ENCODE results near the gene CKLF. TPM values are rescaled to one million over a fixed set of nuclear protein-coding genes. Genes with fewer than 3 reads are reported as not detected.
"Not testable (repeated sequence)": the region's sequence is repeated elsewhere in the genome, so short reads cannot be mapped to it uniquely, and the experiment has no call there.

The CKLF gene
- total and polyA plus RNA-seq, 9 donors: 21.9 to 46.6 (median 31.2) TPM

DNA sequence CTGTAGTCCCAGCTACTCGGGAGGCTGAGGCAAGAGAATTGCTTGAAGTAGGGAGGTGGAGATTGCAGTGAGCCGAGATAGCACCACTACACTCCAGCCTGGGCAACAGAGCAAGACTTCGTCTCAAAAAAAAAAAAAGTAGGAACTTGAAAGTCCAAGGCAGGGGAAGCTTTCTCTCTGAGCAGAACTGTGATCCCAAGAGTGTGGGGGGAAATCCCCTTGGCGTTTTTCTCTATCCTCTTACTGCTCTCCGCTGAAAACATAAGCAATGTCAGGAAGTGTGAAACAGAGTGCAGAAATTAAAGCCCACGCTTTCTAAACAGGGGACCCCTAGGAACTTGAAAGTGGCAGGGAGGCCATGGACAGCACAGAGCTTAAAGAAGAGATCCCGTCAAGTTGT lies 42.4 kb downstream of the CKLF start:
- 67% methylated on average over 2 of the region's 7 CpGs for WGBS (ENCODE audit: insufficient coverage)
- Histone ChIP-seq H3K4me1 (ENCODE audit: control insufficient read depth, insufficient read depth, low read length) (no peaks in the 10 kb centered on the region), H3K9me3 (replicated peaks; ENCODE audit: control insufficient read depth, low read depth, low read length) (no peaks in the 10 kb centered on the region), H3K4me3 (ENCODE audit: low read length) (no peak overlapping the region), H3K27me3 (ENCODE audit: control insufficient read depth, insufficient read depth, low read length) (no peaks in the 10 kb centered on the region), H3K36me3 (ENCODE audit: control insufficient read depth, insufficient read depth, low read length) (no peaks in the 10 kb centered on the region), H3K27ac (ENCODE audit: low read length) (no peak overlapping the region)
- no peak for DNase-seq

DNA sequence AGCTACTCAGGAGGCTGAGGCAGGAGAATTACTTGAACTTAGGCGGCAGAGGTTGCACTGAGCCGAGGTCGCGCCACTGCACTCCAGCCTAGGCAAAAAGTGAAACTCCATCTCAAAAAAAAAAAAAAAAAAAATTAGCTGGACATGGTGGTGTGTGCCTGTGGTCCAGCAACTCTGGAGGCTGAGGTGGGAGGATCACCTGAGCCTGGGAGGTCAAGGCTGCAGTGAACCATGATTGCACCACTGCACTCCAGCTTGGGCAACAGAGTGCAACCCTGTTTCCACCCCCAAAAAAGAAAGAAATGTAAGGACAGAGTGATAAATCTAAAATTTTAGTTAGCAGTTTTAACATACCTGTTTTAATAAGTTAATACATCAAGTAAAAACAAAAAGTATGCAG lies 44.2 kb downstream of the CKLF start:
- not testable (repeated sequence) for H3K27me3 ChIP-seq (ENCODE audit: control insufficient read depth, insufficient read depth, low read length); DNase-seq; H3K4me3 ChIP-seq (ENCODE audit: low read length); H3K27ac ChIP-seq (ENCODE audit: low read length); H3K36me3 ChIP-seq (ENCODE audit: control insufficient read depth, insufficient read depth, low read length); H3K9me3 ChIP-seq (replicated peaks; ENCODE audit: control insufficient read depth, low read depth, low read length); H3K4me1 ChIP-seq (ENCODE audit: control insufficient read depth, insufficient read depth, low read length)
- WGBS (ENCODE audit: insufficient coverage): no CpG with 5 or more reads among the region's 4 CpGs

DNA sequence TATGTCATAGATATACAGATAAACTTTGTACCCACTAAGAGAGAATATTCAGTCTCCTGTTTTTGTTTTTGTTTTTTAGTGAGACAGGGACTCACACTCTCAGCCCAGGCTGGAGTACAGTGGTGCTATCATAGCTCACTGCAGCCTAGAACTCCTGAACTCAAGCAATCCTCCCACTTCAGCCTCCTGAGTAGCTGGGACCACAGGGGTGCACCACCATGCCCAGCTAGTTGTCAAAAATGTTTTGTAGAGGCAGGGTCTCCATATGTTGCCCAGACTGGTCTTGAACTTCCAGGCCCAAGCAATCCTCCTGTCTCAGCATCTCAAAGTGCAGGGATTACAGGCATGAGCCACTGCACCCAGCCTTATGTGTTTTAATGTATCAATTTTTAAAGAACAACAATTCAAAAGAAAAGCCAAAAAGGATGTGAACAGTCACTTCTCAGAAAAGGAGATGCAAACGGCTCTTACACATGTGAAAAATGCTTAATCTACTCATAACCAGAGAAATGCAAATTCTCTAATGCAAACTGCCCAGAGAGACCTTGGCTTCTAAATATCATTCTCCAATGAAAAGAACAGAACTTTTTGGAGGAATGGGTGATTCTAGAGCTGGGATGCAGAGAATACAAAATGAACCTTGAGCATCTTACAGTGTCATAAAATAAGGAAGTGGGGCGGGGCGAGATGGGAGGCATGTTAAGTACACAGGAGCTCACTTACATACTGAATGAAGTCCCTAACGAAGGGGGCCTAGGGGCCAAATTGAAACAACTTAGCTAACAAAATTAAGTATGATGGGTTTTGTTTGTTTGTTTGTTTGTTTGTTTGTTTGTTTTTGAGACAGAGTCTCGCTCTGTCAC lies 44.8 kb downstream of the CKLF start:
- DNase-seq: no peak
- Histone ChIP-seq H3K27me3 (ENCODE audit: control insufficient read depth, insufficient read depth, low read length) (no peaks in the 10 kb centered on the region), H3K9me3 (replicated peaks; ENCODE audit: control insufficient read depth, low read depth, low read length) (no peaks in the 10 kb centered on the region), H3K36me3 (ENCODE audit: control insufficient read depth, insufficient read depth, low read length) (no peaks in the 10 kb centered on the region), H3K27ac (ENCODE audit: low read length) (no peak overlapping the region), H3K4me1 (ENCODE audit: control insufficient read depth, insufficient read depth, low read length) (no peaks in the 10 kb centered on the region), H3K4me3 (ENCODE audit: low read length) (no peak overlapping the region)
- 83% methylated on average over 2 of the region's 5 CpGs for WGBS (ENCODE audit: insufficient coverage)

DNA sequence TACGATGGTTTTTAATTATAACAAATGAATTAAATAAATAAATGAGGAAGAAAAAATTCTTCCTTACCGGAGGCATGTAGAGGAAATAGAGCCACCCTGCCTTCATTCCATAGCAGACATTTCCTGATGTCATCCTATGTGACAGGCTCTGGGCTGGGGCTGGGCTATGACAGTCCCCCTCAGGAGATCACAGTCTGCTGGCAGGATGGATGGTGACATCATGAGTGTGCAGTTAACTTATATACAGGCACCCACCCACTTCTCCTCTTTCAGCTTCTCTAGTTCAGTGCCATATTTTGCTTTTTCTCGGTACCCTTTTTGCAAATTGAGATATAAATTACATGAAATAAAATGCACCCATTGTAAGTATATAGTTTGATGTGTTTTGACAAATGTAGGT lies 45.7 kb downstream of the CKLF start:
- no peak for DNase-seq
- no CpG with 5 or more reads among the region's 3 CpGs for WGBS (ENCODE audit: insufficient coverage)
- Histone ChIP-seq H3K36me3 (ENCODE audit: control insufficient read depth, insufficient read depth, low read length) (no peaks in the 10 kb centered on the region), H3K9me3 (replicated peaks; ENCODE audit: control insufficient read depth, low read depth, low read length) (no peaks in the 10 kb centered on the region), H3K4me3 (ENCODE audit: low read length) (no peak overlapping the region), H3K27me3 (ENCODE audit: control insufficient read depth, insufficient read depth, low read length) (no peaks in the 10 kb centered on the region), H3K27ac (ENCODE audit: low read length) (no peak overlapping the region), H3K4me1 (ENCODE audit: control insufficient read depth, insufficient read depth, low read length) (no peaks in the 10 kb centered on the region)

DNA sequence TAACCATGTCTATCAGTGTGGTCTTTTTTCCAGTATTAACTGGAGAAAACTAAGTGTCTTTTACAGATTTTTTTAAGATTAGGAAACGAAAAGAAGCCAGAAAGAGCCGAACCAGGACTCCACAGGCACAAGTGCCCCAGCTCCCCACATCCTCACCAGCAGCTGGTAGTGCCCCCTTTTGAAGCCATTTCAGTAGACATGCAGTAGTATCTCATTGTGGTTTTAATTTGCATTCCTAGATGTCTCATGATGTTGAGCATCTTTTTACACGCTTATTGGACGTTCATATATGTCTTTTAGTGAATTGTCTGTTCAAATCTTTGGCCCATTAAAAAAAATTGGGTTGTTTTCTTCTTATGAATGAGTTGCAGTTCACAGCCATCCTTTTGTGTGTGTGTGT lies 47.4 kb downstream of the CKLF start:
- no peak overlapping the region for H3K27ac ChIP-seq (ENCODE audit: low read length)
- DNase-seq: no peak
- no peaks in the 10 kb centered on the region for H3K27me3 ChIP-seq (ENCODE audit: control insufficient read depth, insufficient read depth, low read length)
- peaks cover 8% of the 10 kb centered on the region for H3K4me1 ChIP-seq (ENCODE audit: control insufficient read depth, insufficient read depth, low read length)
- no peaks in the 10 kb centered on the region for H3K36me3 ChIP-seq (ENCODE audit: control insufficient read depth, insufficient read depth, low read length)
- WGBS (ENCODE audit: insufficient coverage): 80% methylated on average over 2 of the region's 4 CpGs
- H3K9me3 ChIP-seq (replicated peaks; ENCODE audit: control insufficient read depth, low read depth, low read length): no peaks in the 10 kb centered on the region
- H3K4me3 ChIP-seq (ENCODE audit: low read length): no peak overlapping the region

DNA sequence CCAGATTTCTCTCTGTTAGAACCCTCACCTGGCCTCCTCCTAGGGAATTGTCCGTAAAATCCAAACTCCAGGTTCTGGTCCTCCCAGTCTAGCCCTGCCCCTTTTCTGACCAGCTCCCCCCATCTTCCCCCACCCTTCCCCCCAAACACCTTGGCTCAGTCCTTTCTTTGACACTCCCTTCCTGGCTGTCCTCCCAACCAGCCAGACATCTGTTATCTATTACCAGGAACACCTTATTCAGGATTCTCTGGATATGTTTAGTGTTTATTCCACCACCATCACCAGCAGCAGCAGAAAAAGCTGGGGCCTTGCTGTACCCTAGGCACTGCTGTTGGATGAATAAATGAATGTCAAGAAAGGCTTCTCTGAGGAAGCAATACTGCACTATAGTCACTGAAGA lies 48.1 kb downstream of the CKLF start:
- H3K4me1 ChIP-seq (ENCODE audit: control insufficient read depth, insufficient read depth, low read length): peaks cover 8% of the 10 kb centered on the region

DNA sequence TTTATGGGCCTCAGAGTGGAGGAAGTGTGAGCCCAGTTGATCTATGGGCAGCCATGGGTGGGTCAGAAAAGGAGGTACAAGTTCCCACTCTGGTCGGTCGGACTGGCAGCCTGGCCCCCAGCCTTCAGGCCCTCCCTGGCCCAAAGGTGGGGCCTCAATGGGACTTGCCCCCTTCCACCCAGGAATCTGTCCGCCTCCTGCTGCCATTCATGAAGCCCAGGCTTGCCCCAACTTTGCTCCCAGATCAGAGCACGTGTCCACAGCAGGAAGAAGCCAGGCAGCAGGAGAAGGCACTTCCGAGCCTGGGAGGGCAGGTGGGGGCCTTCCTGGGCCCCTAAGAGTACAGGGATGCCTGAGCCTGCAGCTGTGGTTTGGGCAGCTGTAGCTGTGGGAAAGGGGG lies 49.1 kb downstream of the CKLF start:
- Histone ChIP-seq H3K4me3 (ENCODE audit: low read length) (no peak overlapping the region), H3K9me3 (replicated peaks; ENCODE audit: control insufficient read depth, low read depth, low read length) (no peaks in the 10 kb centered on the region), H3K27me3 (ENCODE audit: control insufficient read depth, insufficient read depth, low read length) (no peaks in the 10 kb centered on the region), H3K27ac (ENCODE audit: low read length) (no peak overlapping the region), H3K4me1 (ENCODE audit: control insufficient read depth, insufficient read depth, low read length) (peaks cover 17% of the 10 kb centered on the region), H3K36me3 (ENCODE audit: control insufficient read depth, insufficient read depth, low read length) (no peaks in the 10 kb centered on the region)
- 91% methylated on average over 5 of the region's 5 CpGs for WGBS (ENCODE audit: insufficient coverage)
- no peak for DNase-seq

More for the DNA sequence above, 48.1 kb downstream of the CKLF start:
- no peak for DNase-seq
- Histone ChIP-seq H3K9me3 (replicated peaks; ENCODE audit: control insufficient read depth, low read depth, low read length) (no peaks in the 10 kb centered on the region), H3K36me3 (ENCODE audit: control insufficient read depth, insufficient read depth, low read length) (no peaks in the 10 kb centered on the region), H3K4me3 (ENCODE audit: low read length) (no peak overlapping the region), H3K27me3 (ENCODE audit: control insufficient read depth, insufficient read depth, low read length) (no peaks in the 10 kb centered on the region), H3K27ac (ENCODE audit: low read length) (no peak overlapping the region)
- 80% methylated on average over 1 of the region's 1 CpG for WGBS (ENCODE audit: insufficient coverage)

DNA sequence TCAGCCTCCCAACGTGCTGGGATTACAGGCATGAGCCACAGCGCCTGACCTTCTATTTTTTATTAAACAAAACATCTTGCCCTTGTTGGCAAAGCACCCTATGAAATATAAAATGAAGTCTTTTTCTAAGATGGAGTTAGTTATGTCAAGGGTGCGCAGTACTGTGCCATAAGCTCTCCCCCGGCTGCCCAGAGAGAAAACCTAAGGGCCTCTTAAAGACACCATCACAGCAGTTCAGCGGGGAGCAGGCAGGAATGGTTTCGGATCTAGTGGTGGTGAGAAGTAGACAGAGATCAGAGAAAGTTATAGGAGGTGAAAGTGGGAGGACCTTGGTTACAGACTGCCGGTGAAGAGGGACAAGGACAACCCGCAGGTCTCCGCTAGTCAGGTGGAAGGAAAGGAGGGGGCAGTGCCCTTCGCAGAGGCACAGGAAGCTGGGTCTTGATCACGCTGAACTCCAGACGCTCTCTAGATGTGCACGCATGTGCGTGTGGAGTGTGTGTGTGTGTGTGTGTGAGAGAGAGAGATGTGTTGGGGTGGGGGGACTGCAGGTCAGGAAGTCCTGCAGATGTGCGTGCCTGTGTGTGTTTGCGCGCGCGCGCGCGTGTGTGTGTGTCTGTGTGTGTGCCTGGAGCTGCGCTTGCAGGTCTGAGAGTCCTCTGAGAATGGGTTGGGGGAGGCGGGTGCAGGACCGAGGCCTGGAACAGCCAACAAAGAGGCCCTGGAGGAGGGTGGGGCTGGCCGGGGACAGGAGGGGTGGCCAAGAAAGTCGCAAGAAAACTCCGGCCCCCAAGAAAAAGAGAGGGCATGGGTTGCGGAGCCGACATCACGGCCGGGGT lies 51.4 kb downstream of the CKLF start:
- Histone ChIP-seq H3K4me1 (ENCODE audit: control insufficient read depth, insufficient read depth, low read length) (peaks cover 26% of the 10 kb centered on the region), H3K27ac (ENCODE audit: low read length) (peak overlapping the region; percentile 72), H3K27me3 (ENCODE audit: control insufficient read depth, insufficient read depth, low read length) (no peaks in the 10 kb centered on the region), H3K4me3 (ENCODE audit: low read length) (peak overlapping the region; percentile 67), H3K36me3 (ENCODE audit: control insufficient read depth, insufficient read depth, low read length) (peaks cover 7% of the 10 kb centered on the region), H3K9me3 (replicated peaks; ENCODE audit: control insufficient read depth, low read depth, low read length) (no peaks in the 10 kb centered on the region)
- WGBS (ENCODE audit: insufficient coverage): 2% methylated on average over 28 of the region's 32 CpGs
- peak; percentile 92 for DNase-seq

DNA sequence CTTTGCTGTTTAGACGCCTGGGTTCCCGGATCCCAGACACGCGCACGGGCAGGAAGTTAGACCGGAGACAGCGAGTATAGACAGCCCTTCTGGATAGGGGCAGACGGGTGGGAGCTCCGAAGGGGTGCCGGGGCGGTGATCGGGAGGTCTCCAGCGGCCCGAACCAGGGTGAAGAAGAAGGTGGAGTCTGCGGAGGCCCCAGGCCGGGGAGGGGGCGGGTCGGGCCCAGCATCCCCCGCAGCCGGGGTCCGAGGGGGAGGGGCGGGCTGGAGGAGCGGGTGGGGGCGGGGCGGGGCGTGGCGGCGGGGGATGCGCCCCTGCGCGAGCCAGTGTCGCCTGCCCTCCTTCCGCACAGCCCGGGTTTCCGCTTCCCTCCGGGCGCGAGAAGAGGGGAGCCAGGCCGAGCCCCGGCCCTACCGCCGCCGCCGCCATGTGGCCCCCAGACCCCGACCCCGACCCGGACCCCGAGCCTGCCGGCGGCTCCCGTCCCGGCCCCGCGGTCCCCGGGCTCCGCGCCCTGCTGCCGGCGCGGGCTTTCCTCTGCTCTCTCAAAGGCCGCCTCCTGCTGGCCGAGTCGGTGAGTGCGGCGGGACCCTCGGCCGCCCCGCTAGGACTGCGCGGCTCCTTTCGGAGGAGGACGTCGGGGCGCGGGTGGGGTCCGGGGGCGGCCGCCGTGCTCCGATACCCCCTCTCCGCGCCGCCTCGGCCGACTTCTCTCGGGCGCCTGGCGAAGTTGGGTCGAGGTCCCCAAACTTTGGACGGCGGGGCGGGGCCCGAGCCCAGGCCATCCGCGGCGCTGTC lies 52.2 kb downstream of the CKLF start, which contains the start of gene CMTM3:
Gene CMTM3 (plus strand): TSS at position 329 of the 801 bp plus-strand sequence. CDS start 102 bp downstream, at position 431.
- under 1% methylated on average over 76 of the region's 96 CpGs for WGBS (ENCODE audit: insufficient coverage)
- Histone ChIP-seq H3K4me3 (ENCODE audit: low read length) (peak within 1 kb of the TSS; percentile 67), H3K27me3 (ENCODE audit: control insufficient read depth, insufficient read depth, low read length) (no peaks in the 10 kb centered on the region), H3K27ac (ENCODE audit: low read length) (peak within 1 kb of the TSS; percentile 72), H3K4me1 (ENCODE audit: control insufficient read depth, insufficient read depth, low read length) (peaks cover 27% of the 10 kb centered on the region), H3K36me3 (ENCODE audit: control insufficient read depth, insufficient read depth, low read length) (peaks cover 15% of the 10 kb centered on the region), H3K9me3 (replicated peaks; ENCODE audit: control insufficient read depth, low read depth, low read length) (no peaks in the 10 kb centered on the region)
- DNase-seq: peak; percentile 88

Measured in muscle of leg (tissue), 11 donors.